ENCODE data around the gene ANKRD13A. TPM values are rescaled to one million over a fixed set of nuclear protein-coding genes. Genes with fewer than 3 reads are reported as not detected.

ANKRD13A gene
- total and polyA plus RNA-seq, 2 of the 13 experiments (the other 11 are each of a cell fraction or from before 2014, with no cell fraction given) = 34.1 to 41.6 TPM

GRCh38 chr12:109995686-109996482, 3.3 kb upstream of the ANKRD13A start, which contains the start of gene GIT2 (continued):
- TF ChIP-seq, protein P1, sequence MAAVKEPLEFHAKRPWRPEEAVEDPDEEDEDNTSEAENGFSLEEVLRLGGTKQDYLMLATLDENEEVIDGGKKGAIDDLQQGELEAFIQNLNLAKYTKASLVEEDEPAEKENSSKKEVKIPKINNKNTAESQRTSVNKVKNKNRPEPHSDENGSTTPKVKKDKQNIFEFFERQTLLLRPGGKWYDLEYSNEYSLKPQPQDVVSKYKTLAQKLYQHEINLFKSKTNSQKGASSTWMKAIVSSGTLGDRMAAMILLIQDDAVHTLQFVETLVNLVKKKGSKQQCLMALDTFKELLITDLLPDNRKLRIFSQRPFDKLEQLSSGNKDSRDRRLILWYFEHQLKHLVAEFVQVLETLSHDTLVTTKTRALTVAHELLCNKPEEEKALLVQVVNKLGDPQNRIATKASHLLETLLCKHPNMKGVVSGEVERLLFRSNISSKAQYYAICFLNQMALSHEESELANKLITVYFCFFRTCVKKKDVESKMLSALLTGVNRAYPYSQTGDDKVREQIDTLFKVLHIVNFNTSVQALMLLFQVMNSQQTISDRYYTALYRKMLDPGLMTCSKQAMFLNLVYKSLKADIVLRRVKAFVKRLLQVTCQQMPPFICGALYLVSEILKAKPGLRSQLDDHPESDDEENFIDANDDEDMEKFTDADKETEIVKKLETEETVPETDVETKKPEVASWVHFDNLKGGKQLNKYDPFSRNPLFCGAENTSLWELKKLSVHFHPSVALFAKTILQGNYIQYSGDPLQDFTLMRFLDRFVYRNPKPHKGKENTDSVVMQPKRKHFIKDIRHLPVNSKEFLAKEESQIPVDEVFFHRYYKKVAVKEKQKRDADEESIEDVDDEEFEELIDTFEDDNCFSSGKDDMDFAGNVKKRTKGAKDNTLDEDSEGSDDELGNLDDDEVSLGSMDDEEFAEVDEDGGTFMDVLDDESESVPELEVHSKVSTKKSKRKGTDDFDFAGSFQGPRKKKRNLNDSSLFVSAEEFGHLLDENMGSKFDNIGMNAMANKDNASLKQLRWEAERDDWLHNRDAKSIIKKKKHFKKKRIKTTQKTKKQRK (IDR thresholded peaks at IDR 0.05; ENCODE audit: low read length) = no peak
- TF ChIP-seq HOXD1 (CRISPR knock-in tag; IDR thresholded peaks at IDR 0.05) = 0 out of 2 replicates have a peak, but pooled peaks have one; percentile 69
- TF ChIP-seq PBX3 (CRISPR knock-in tag; IDR thresholded peaks at IDR 0.05; ENCODE audit: borderline replicate concordance) = no peak
- peak; percentile 39; the same call in 1 of the 2 replicates for TF ChIP-seq POGK (CRISPR knock-in tag; conservative IDR thresholded peaks at IDR 0.05)
- TF ChIP-seq HIVEP1 (CRISPR knock-in tag; IDR thresholded peaks at IDR 0.05) = peak; percentile 69; the same call in 1 of the 2 replicates
- TF ChIP-seq, protein P2, sequence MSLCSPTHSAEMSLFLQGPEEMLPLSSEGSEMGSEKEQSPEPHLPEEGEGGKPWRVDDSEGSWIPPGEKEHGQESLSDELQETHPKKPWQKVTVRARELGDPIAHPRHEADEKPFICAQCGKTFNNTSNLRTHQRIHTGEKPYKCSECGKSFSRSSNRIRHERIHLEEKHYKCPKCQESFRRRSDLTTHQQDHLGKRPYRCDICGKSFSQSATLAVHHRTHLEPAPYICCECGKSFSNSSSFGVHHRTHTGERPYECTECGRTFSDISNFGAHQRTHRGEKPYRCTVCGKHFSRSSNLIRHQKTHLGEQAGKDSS (CRISPR knock-in tag; IDR thresholded peaks at IDR 0.05; ENCODE audit: borderline replicate concordance, low read depth) = peak; percentile 61; the same call in 1 of the 2 replicates
- no peak for TF ChIP-seq ZNF792 (CRISPR knock-in tag; IDR thresholded peaks at IDR 0.05)
- peak; percentile 31; the same call in 1 of the 2 replicates for TF ChIP-seq ZNF614 (CRISPR knock-in tag; IDR thresholded peaks at IDR 0.05; ENCODE audit: borderline replicate concordance)
- no peak for TF ChIP-seq ZBTB7B (CRISPR knock-in tag; IDR thresholded peaks at IDR 0.05)
- no peak for TF ChIP-seq PTBP1 (IDR thresholded peaks at IDR 0.05; ENCODE audit: low read depth, low read length, poor library complexity, severe bottlenecking)
- TF ChIP-seq ZMYM2 (CRISPR knock-in tag; IDR thresholded peaks at IDR 0.05) = peak; percentile 48; the same call in 1 of the 2 replicates
- no peak for TF ChIP-seq PHF21A (CRISPR knock-in tag; IDR thresholded peaks at IDR 0.05)
- TF ChIP-seq, protein P3, sequence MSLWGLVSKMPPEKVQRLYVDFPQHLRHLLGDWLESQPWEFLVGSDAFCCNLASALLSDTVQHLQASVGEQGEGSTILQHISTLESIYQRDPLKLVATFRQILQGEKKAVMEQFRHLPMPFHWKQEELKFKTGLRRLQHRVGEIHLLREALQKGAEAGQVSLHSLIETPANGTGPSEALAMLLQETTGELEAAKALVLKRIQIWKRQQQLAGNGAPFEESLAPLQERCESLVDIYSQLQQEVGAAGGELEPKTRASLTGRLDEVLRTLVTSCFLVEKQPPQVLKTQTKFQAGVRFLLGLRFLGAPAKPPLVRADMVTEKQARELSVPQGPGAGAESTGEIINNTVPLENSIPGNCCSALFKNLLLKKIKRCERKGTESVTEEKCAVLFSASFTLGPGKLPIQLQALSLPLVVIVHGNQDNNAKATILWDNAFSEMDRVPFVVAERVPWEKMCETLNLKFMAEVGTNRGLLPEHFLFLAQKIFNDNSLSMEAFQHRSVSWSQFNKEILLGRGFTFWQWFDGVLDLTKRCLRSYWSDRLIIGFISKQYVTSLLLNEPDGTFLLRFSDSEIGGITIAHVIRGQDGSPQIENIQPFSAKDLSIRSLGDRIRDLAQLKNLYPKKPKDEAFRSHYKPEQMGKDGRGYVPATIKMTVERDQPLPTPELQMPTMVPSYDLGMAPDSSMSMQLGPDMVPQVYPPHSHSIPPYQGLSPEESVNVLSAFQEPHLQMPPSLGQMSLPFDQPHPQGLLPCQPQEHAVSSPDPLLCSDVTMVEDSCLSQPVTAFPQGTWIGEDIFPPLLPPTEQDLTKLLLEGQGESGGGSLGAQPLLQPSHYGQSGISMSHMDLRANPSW (CRISPR knock-in tag; IDR thresholded peaks at IDR 0.05; ENCODE audit: borderline replicate concordance) = no peak
- no peak for TF ChIP-seq PHB2 (IDR thresholded peaks at IDR 0.05; ENCODE audit: partially characterized antibody)
- no peak for TF ChIP-seq HNRNPH1 (optimal IDR thresholded peaks at IDR 0.05; ENCODE audit: low read depth, low read length)
- TF ChIP-seq ZNF773 (CRISPR knock-in tag; IDR thresholded peaks at IDR 0.05; ENCODE audit: borderline replicate concordance) = no peak
- TF ChIP-seq MAFF (IDR thresholded peaks at IDR 0.05; ENCODE audit: low read depth, low read length) = no peak

Measured in HepG2 (cell line).